HG03558 (cell line): ENCODE results near the gene WWC2.

Source experiments
- ATAC-seq: cut with Tn5 transposase; IDR thresholded peaks from one replicate; pipeline ENCODE4 v1.9.1; 2021; ENCODE audit warnings: moderate number of reproducible peaks; ENCODE audit not compliant: unreplicated experiment; ENCODE audit errors: extremely low read depth

WWC2 gene

DNA sequence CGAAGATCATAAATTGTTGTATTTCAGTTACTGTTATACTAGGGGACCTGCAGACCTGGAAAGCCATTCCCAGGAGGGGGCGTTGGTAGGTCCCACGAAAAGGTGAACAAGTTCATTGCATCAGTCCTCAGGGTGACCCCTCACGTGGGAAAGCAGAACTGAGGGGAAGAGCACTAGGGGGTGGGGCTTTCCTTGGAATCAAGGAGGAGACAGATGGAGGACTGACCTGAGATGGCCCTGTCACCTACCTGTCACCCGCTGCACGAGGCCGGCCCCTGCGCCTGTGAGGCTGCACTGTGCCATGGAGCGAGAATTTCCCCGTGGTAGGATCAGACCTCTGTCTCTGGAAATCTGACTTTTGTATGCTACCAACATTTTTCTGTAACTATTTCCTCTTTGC is 265.0 kb downstream of the WWC2 start:
- ATAC-seq = no peak

DNA sequence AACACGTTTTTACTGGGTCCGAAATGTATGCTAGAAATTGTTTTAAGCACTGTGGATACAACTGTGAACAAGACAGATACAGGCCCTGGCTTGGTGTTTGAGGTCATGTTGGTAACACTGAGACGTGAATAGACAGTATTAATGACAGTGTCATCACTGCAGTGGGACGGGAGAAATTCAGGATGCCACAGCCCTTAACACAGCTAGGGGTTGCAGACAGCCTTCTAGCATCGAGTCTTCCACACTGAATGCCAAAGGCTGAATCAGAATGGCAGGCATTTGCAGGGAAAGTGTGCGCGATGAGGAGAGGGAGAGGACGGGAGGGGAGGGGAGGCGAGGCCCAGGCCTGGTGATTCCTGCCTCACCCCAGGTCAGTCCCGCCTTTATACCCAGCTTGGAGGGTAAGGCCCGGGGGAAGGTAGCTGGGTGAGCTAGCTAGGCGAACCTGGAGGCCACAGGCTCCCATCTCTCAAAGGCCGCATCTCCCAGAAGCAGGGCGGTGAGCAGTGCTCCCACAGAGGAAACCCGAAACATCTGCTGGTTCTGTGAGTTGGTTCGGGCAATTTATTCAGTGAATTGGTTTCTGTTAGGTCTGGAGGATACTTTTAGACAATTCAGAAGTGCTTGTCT is 267.3 kb downstream of the WWC2 start:
- no peak for ATAC-seq

DNA sequence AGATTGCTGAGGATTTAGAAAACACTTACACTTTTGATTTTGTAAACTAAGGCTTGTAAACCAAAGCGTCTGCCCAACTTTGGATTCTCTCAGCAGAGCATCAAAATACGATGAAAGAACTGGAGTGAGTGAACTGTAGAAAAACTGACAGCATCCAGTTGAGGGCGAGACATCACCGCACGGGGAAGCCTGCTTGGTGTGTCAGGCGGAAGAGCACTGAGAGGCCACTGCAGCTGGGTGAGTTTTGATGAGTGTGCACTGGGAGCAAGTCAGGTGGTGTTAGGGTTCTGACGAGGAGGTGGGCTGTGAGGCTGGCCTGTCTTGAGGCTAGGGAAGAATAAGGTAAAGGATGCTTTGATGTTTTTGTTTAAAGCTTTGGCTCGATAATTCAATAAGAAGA is 270.0 kb downstream of the WWC2 start:
- ATAC-seq = no peak
